ENCODE data around the gene PKHD1. TPM values are rescaled to one million over a fixed set of nuclear protein-coding genes. Genes with fewer than 3 reads are reported as not detected.

The PKHD1 gene
- total RNA-seq, 1 experiment from 2014 or later = 0.43 TPM

- peaks cover 3% of the 10 kb centered on the region for H3K4me1 ChIP-seq (ENCODE audit: insufficient read depth, low read length, poor library complexity, severe bottlenecking)
- intact Hi-C loops (cut with micrococcal nuclease; ENCODE audit: unreplicated experiment) = no loop called here
- CTCF ChIA-PET = no interaction called here
- H3K27ac ChIP-seq (ENCODE audit: low read depth, low read length, poor library complexity, severe bottlenecking) = no peak overlapping the region
- H3K27me3 ChIP-seq (replicated peaks; ENCODE audit: insufficient read depth, low read depth, low read length, poor library complexity) = no peaks in the 10 kb centered on the region
- TF ChIP-seq EZH2 (IDR thresholded peaks at IDR 0.05; ENCODE audit: borderline replicate concordance, low read depth, low read length, poor library complexity, severe bottlenecking) = no peak
- TF ChIP-seq CTCF (conservative IDR thresholded peaks at IDR 0.05; ENCODE audit: low read depth, low read length) = no peak
- DNase-seq (ENCODE audit: low spot score) = no peak
- no TSS peak for BruUV-seq (replicated peaks)
- no peaks in the 10 kb centered on the region for H3K9me3 ChIP-seq (ENCODE audit: low read depth, low read length, poor library complexity, severe bottlenecking)
- no peaks in the 10 kb centered on the region for H3K36me3 ChIP-seq (ENCODE audit: insufficient read depth, low read length, poor library complexity, severe bottlenecking)
- H3K4me3 ChIP-seq (ENCODE audit: low read depth, low read length, poor library complexity, severe bottlenecking) = no peak overlapping the region
- POLR2A ChIA-PET (ENCODE audit: low non-redundant PET) = no interaction called here
These were observed 469.7 kb downstream of the PKHD1 start for GRCh38 chr6:51617751-51618150.

- ChIA-PET POLR2A (ENCODE audit: low non-redundant PET) (no interaction called here), CTCF (interaction anchor here (0.6 kb wide), 1 partner anchor 318 kb away, joined by 3 read pairs; no protein-coding TSS in a partner anchor)
- TF ChIP-seq EZH2 (IDR thresholded peaks at IDR 0.05; ENCODE audit: borderline replicate concordance, low read depth, low read length, poor library complexity, severe bottlenecking) (no peak), CTCF (conservative IDR thresholded peaks at IDR 0.05; ENCODE audit: low read depth, low read length) (no peak)
- peak; percentile 18 for DNase-seq (ENCODE audit: low spot score)
- no TSS peak for BruUV-seq (replicated peaks)
- Histone ChIP-seq H3K4me1 (ENCODE audit: insufficient read depth, low read length, poor library complexity, severe bottlenecking) (peaks cover 3% of the 10 kb centered on the region), H3K36me3 (ENCODE audit: insufficient read depth, low read length, poor library complexity, severe bottlenecking) (no peaks in the 10 kb centered on the region), H3K9me3 (ENCODE audit: low read depth, low read length, poor library complexity, severe bottlenecking) (no peaks in the 10 kb centered on the region), H3K4me3 (ENCODE audit: low read depth, low read length, poor library complexity, severe bottlenecking) (no peak overlapping the region), H3K27ac (ENCODE audit: low read depth, low read length, poor library complexity, severe bottlenecking) (no peak overlapping the region), H3K27me3 (replicated peaks; ENCODE audit: insufficient read depth, low read depth, low read length, poor library complexity) (no peaks in the 10 kb centered on the region)
- intact Hi-C loops (cut with micrococcal nuclease; ENCODE audit: unreplicated experiment) = no loop called here
These were observed 471.2 kb downstream of the PKHD1 start for GRCh38 chr6:51616243-51616642.

GRCh38 chr6:51614725-51615124 lies 472.7 kb downstream of the PKHD1 start:
- DNase-seq (ENCODE audit: low spot score) = peak; percentile 4
- no peak for TF ChIP-seq EZH2 (IDR thresholded peaks at IDR 0.05; ENCODE audit: borderline replicate concordance, low read depth, low read length, poor library complexity, severe bottlenecking)
- TF ChIP-seq CTCF (conservative IDR thresholded peaks at IDR 0.05; ENCODE audit: low read depth, low read length) = no peak
- POLR2A ChIA-PET (ENCODE audit: low non-redundant PET) = no interaction called here
- no peak overlapping the region for H3K27ac ChIP-seq (ENCODE audit: low read depth, low read length, poor library complexity, severe bottlenecking)
- intact Hi-C loops (cut with micrococcal nuclease; ENCODE audit: unreplicated experiment) = no loop called here
- H3K4me1 ChIP-seq (ENCODE audit: insufficient read depth, low read length, poor library complexity, severe bottlenecking) = peaks cover 3% of the 10 kb centered on the region
- H3K4me3 ChIP-seq (ENCODE audit: low read depth, low read length, poor library complexity, severe bottlenecking) = no peak overlapping the region
- no TSS peak for BruUV-seq (replicated peaks)
- H3K27me3 ChIP-seq (replicated peaks; ENCODE audit: insufficient read depth, low read depth, low read length, poor library complexity) = no peaks in the 10 kb centered on the region
- H3K9me3 ChIP-seq (ENCODE audit: low read depth, low read length, poor library complexity, severe bottlenecking) = no peaks in the 10 kb centered on the region
- CTCF ChIA-PET = no interaction called here
- no peaks in the 10 kb centered on the region for H3K36me3 ChIP-seq (ENCODE audit: insufficient read depth, low read length, poor library complexity, severe bottlenecking)
